Esophagus squamous epithelium (tissue), 4 donors: ENCODE data around the gene TECR.

Source experiments
- CTCF ChIP-seq, 6 experiments: fragments of 450-650 bp in 4 of 6; fragments of 200-600 bp in 2 of 6; sonication (generic) in 2 of 6; IDR thresholded peaks; one replicate each; pipeline ENCODE4 v1.5.1; 2016 to 2019; ENCODE audit warnings: antibody characterized with exemption in 6 of 6, mild to moderate bottlenecking in 4 of 6, moderate library complexity in 4 of 6
- POLR2A ChIP-seq, 4 donors: fragments of 450-650 bp; IDR thresholded peaks; one replicate each; pipeline ENCODE4 v1.6.1; 2017; ENCODE audit warnings: antibody characterized with exemption in 4 of 4, mild to moderate bottlenecking in 4 of 4, moderate library complexity in 3 of 4

- TF ChIP-seq POLR2A (IDR thresholded peaks at IDR 0.05) (no peak), CTCF (IDR thresholded peaks at IDR 0.05) (no peak)
Measured at GRCh38 chr19:14507704-14508542, 21.5 kb upstream of the TECR start.
